Measurements from ENCODE around the gene PLK4.
"Not testable (repeated sequence)": the region's sequence is repeated elsewhere in the genome, so short reads cannot be mapped to it uniquely, and the experiment has no call there.

Gene PLK4

DNA sequence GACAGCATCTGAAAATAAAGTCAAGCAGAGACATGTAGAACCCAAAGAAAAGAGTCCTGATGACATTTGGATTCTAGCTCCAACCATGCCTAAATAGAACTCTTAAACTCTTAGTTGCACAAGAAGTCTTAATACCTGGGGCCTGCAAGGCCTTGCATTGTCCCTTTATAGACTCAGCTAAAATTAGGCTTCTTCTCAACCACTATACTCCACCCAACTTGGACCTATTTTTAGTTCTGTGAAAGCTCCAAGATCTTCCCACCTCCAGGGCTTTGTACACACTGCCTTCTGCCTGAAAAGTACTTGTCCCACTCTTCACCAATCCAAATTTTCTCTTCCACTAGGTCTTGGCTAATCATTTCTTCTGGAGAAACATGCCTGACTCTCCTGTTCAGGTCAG lies 36.5 kb downstream of the PLK4 start:
- DNase-seq: no peak

DNA sequence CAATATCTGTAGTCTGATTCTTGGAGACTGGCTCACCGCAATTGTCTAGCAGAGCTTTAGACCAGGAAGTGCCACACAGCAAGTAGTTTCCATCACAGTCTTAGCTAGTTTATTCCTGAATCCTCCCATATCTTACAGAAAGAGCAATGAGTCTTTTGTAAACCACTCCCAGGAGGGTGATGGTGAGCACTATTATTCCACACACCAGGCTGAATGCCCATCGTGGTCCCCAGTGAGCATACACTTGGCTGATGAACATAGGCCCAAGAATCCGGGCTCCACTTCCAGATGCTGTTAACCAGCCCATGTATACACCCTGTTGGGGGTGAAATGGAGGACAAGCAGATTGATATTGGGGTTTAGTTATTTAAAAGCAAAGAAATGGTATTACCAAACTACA lies 39.8 kb downstream of the PLK4 start:
- no peak for DNase-seq

DNA sequence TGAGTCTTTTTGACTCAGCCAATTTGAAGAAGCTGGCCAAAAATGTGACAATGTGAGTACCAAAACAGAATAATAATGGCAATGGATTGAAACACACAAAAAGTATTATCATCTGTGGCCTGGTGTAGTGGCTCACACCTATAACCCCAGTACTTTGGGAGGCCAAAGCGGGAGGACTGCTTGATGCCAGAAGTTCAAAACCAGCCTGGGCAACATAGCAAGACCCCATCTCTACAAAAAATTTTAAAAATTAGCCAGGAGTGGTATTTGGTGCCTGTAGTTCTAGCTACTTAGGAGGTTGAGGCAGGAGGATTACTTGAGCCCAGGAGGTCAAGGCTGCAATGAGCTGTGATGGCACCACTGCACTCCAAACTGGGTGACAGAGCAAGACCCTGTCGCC lies 41.5 kb downstream of the PLK4 start:
- no peak for DNase-seq

DNA sequence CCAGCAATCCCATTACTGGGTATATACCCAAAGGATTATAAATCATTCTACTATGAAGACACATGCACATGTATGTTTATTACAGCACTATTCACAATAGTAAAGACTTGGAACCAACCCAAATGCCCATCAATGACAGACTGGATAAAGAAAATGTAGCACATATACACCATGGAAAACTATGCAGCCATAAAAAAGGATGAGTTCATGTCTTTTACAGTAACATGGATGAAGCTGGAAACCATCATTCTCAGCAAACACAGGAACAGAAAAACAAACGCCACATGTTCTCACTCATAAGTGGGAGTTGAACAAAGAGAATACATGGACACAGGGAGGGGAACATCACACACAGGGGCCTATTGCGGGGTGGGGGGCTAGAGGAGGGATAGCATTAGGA lies 45.0 kb downstream of the PLK4 start:
- not testable (repeated sequence) for DNase-seq

DNA sequence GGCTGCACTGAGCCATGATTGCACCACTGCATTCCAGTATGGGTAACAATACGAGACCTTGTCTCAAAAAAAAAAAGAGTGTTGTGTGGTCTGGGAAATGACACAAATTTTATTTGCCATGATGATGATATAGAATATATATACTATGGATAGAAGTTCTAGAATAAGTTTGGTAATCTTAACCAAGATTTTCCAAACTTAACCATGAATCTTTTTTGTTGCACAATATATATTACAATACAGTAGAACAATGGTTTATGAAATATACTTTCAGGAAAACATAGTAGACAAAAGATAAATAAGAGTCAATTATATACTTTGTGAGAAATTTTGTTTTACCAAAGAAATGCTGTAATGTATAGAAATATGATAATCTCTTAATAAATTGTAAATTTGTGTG lies 49.5 kb downstream of the PLK4 start:
- DNase-seq: no peak

DNA sequence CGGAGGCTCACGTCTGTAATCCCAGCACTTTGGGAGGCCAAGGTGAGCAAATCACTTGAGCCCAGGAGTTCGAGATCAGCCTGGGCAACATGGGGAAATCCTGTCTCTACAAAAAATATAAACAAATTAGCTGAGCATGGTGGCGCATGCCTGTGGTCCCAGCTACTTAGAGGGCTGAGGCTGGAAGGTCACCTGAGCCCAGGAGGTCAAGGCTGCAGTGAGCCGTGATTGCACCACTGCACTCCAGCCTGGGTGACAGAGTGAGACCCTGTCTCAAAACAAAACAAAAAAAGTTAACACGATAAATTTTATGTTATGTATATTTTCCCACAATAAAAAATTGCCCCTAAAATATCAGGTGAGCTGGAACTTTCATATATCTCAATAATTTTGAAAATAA lies 51.1 kb downstream of the PLK4 start:
- not testable (repeated sequence) for DNase-seq

DNA sequence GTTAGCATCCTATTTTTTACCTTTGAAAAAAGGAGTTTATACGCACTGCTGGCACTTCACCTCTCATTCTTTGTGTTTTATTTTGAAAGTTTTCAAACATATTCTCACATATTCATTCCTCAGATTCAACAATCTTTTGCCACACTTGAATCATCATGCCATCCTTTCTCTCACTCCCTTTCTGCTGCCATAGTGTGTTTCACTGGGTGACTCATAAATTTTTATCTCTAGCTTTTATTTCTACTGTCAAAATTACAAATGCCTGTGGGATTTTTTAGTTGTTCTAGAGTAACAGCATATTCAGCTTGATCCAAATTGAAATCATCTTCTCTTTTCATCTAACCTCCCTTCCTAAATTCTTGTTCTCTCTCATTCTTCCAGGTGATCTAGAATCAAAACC lies 56.3 kb downstream of the PLK4 start:
- DNase-seq: no peak

Data from CD4-positive, alpha-beta T cell treated with Interleukin-17A for 1 hour (primary cell).